Limb (tissue), 2 donors: ENCODE data around the gene TXNRD2.

Experiments used
- DNase-seq, 2 donors: peaks; one replicate each; pipeline ENCODE4 v3.0.0-alpha.2; 2016; ENCODE audit errors: extremely low spot score in 2 of 2

Gene TXNRD2

DNA sequence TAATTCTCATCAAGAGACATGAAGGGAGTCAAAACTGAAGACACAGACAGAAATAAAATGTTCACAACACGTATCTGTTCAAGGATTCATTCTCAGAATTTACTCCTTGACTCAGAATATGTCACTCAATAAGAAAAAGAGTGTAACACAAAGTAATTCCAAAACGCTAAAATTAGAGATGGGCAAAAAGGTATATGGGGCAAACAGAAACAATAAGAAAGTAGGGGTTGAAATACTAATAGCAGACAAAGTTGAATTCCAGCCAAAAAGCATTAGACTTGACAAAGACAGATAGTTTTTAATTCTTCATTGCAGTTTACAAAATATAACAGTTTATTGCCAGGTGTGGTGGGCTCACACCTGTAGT, 113.6 kb downstream of the TXNRD2 start:
- no peak for DNase-seq

GRCh38 chr22:19827341-19828034, 114.1 kb downstream of the TXNRD2 start:
- DNase-seq = no peak

DNA sequence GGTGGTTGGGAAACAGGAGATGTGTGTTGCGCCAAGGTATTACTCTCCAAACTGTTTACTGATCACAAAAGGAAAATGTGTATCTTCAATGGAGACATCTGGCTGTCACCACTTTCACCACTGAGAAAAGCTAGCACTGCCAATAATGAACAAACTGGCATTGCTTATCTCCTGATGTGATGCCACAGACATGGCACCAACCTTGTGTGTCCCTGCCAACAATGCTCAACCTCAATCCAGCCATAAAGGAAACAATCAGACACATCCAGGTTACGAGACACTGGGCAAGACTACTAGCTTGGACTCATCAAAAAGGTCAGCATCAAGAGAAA, 115.0 kb downstream of the TXNRD2 start:
- no peak for DNase-seq

- DNase-seq = no peak
Observed at GRCh38 chr22:19825904-19826618, 115.6 kb downstream of the TXNRD2 start.
